Keratinocyte (primary cell): Measurements from ENCODE around the gene GPR176. TPM values are rescaled to one million over a fixed set of nuclear protein-coding genes. Genes with fewer than 3 reads are reported as not detected.

Source experiments
- DNase-seq: peaks from one replicate; pipeline ENCODE4 v3.0.0-alpha.2; 2011; ENCODE audit warnings: low read depth, missing footprints, low spot score
- FAIRE-seq: peaks from 2 replicates; lab custom pipeline; 2011; peaks lifted over from hg19 to GRCh38; lab: Jason Lieb, UNC
- H2AFZ ChIP-seq: 2 replicates; pipeline ENCODE4 v1.6.0; 2012; ENCODE audit warnings: low read length, control low read depth, inconsistent platforms; ENCODE audit not compliant: control insufficient read depth
- H3K27ac ChIP-seq: 2 replicates; pipeline ENCODE4 v1.5.1; 2011; ENCODE audit warnings: low read length; ENCODE audit not compliant: control insufficient read depth, insufficient read depth
- H3K27me3 ChIP-seq: 3 replicates; pipeline ENCODE4 v1.6.0; 2011; ENCODE audit warnings: low read length; ENCODE audit not compliant: control insufficient read depth, insufficient read depth; ENCODE audit errors: extremely low read depth
- H3K36me3 ChIP-seq, 2 experiments: 2 replicates in 1 of 2; 3 replicates in 1 of 2; pipeline ENCODE4 v1.5.1; 2011; ENCODE audit warnings: low read length in 2 of 2, mild to moderate bottlenecking in 1 of 2; ENCODE audit not compliant: control insufficient read depth in 2 of 2, insufficient read depth in 2 of 2; ENCODE audit errors: extremely low read depth in 1 of 2
- H3K4me1 ChIP-seq: 3 replicates; pipeline ENCODE4 v1.5.1; 2011; ENCODE audit warnings: low read length; ENCODE audit not compliant: control insufficient read depth, insufficient read depth; ENCODE audit errors: extremely low read depth
- H3K4me2 ChIP-seq: 3 replicates; pipeline ENCODE4 v1.6.0; 2011; ENCODE audit warnings: low read depth, low read length; ENCODE audit not compliant: control insufficient read depth, insufficient read depth; ENCODE audit errors: extremely low read depth
- H3K4me3 ChIP-seq, 3 experiments: fragments of 200-600 bp in 1 of 3; sonication (generic) in 1 of 3; 2 replicates in 2 of 3; 3 replicates in 1 of 3; pipeline ENCODE4 v1.5.1; 2011 to 2016; ENCODE audit warnings: low read length in 3 of 3, mild to moderate bottlenecking in 3 of 3, control low read depth in 2 of 3, inconsistent platforms in 1 of 3, low read depth in 1 of 3, mixed read lengths in 1 of 3, mixed run types in 1 of 3, moderate library complexity in 1 of 3; ENCODE audit not compliant: control insufficient read depth in 2 of 3, insufficient read depth in 2 of 3; ENCODE audit errors: extremely low read depth in 1 of 3
- H3K79me2 ChIP-seq: 2 replicates; pipeline ENCODE4 v1.6.0; 2012; ENCODE audit warnings: low read length; ENCODE audit not compliant: control insufficient read depth, insufficient read depth
- H3K9ac ChIP-seq: 3 replicates; pipeline ENCODE4 v1.6.0; 2011; ENCODE audit warnings: low read length; ENCODE audit not compliant: control insufficient read depth, insufficient read depth; ENCODE audit errors: extremely low read depth
- H3K9me1 ChIP-seq: 3 replicates; pipeline ENCODE4 v1.6.0; 2011; ENCODE audit warnings: low read length; ENCODE audit not compliant: control insufficient read depth, insufficient read depth; ENCODE audit errors: extremely low read depth
- H3K9me3 ChIP-seq: 2 replicates; pipeline ENCODE4 v1.5.1; 2012; ENCODE audit warnings: low read depth, low read length; ENCODE audit not compliant: control insufficient read depth
- H4K20me1 ChIP-seq: 3 replicates; pipeline ENCODE4 v1.6.0; 2011; ENCODE audit warnings: low read length; ENCODE audit not compliant: control insufficient read depth, insufficient read depth; ENCODE audit errors: extremely low read depth
- EZH2 ChIP-seq: IDR thresholded peaks from one replicate; pipeline ENCODE4 v1.6.1; 2012; ENCODE audit warnings: inconsistent platforms, mild to moderate bottlenecking, low read length, moderate library complexity
- dilution Hi-C: fragments of 300-500 bp; cut with MboI; formaldehyde crosslinking; loops from one replicate; pipeline ENCODE4 v1.7.0; 2020; ENCODE audit warnings: low sequenced_read_pairs; ENCODE audit not compliant: extremely low pct_ligation_motif_present
- polyA plus RNA-seq, 5 experiments: library from polyadenylated mRNA; depleted of rRNA in 3 of 5; stranded (reverse) in 3 of 5; stranded (forward) in 1 of 5; unstranded in 1 of 5; fragments of >200 nt; gene quantifications; 1 replicate in 1 of 5; 2 replicates in 3 of 5; 3 replicates in 1 of 5; pipeline versions ENCODE4 v1.2.1 to v1.2.3, GENCODE V29; 2011 to 2012; ENCODE audit warnings: missing spikeins in 2 of 5, low read depth in 1 of 5, low replicate concordance in 1 of 5
- TF ChIP-seq, protein P1 (sequence below), 3 experiments: IDR thresholded peaks in 1 of 3; conservative IDR thresholded peaks in 1 of 3; optimal IDR thresholded peaks in 1 of 3; 2 replicates in 2 of 3; 3 replicates in 1 of 3; pipeline versions ENCODE3 to v1.5.1; 2011; ENCODE audit warnings: low read length in 3 of 3, mild to moderate bottlenecking in 3 of 3, moderate library complexity in 2 of 3, control low read depth in 1 of 3, inconsistent platforms in 1 of 3; ENCODE audit not compliant: insufficient read depth in 2 of 3; ENCODE audit errors: extremely low read depth in 1 of 3

Gene GPR176
- polyA plus RNA-seq, 1 donor (not counting 4 experiments of a cell fraction or from before 2014, with no cell fraction given) = 12.5 TPM

DNA sequence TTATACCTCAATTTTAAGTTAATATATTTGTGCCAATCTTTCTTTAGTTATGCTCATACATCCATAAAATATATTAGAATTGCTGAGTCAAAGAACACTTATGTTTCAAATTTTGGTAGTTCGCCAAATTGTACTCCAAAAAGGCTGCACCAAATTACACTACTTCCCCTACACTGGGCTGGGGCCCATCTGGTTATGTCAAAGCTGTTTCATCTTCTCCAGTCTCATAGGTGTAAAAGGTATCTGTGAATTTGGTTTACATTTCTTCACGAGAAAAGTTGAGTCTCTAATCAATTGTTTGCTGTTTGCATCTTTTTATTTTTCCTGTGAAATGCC lies 138.1 kb downstream of the GPR176 start:
- peaks cover 8% of the 10 kb centered on the region for H3K79me2 ChIP-seq
- peak overlapping the region; percentile 63 for H3K4me2 ChIP-seq
- no peak for FAIRE-seq
- no peak for DNase-seq
- no peaks in the 10 kb centered on the region for H3K27me3 ChIP-seq
- H3K9ac ChIP-seq = no peak overlapping the region
- H3K4me3 ChIP-seq = peak overlapping the region; percentile 45 to 77 (median 48)
- no peaks in the 10 kb centered on the region for H3K9me3 ChIP-seq
- H3K27ac ChIP-seq = no peak overlapping the region
- dilution Hi-C loops = no loop called here
- TF ChIP-seq, protein P1, sequence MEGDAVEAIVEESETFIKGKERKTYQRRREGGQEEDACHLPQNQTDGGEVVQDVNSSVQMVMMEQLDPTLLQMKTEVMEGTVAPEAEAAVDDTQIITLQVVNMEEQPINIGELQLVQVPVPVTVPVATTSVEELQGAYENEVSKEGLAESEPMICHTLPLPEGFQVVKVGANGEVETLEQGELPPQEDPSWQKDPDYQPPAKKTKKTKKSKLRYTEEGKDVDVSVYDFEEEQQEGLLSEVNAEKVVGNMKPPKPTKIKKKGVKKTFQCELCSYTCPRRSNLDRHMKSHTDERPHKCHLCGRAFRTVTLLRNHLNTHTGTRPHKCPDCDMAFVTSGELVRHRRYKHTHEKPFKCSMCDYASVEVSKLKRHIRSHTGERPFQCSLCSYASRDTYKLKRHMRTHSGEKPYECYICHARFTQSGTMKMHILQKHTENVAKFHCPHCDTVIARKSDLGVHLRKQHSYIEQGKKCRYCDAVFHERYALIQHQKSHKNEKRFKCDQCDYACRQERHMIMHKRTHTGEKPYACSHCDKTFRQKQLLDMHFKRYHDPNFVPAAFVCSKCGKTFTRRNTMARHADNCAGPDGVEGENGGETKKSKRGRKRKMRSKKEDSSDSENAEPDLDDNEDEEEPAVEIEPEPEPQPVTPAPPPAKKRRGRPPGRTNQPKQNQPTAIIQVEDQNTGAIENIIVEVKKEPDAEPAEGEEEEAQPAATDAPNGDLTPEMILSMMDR (optimal IDR thresholded peaks at IDR 0.05 in 1 of 3, IDR thresholded peaks at IDR 0.05 in 1 of 3, conservative IDR thresholded peaks at IDR 0.05 in 1 of 3; ENCODE audit: extremely low read depth in 1 of 3, insufficient read depth in 2 of 3, low read length in 3 of 3) = no peak
- no peak for TF ChIP-seq EZH2
- no peaks in the 10 kb centered on the region for H3K9me1 ChIP-seq
- no peaks in the 10 kb centered on the region for H3K36me3 ChIP-seq
- no peaks in the 10 kb centered on the region for H4K20me1 ChIP-seq
- peak overlapping the region; percentile 97 for H2AFZ ChIP-seq
- H3K4me1 ChIP-seq = peaks cover 11% of the 10 kb centered on the region

DNA sequence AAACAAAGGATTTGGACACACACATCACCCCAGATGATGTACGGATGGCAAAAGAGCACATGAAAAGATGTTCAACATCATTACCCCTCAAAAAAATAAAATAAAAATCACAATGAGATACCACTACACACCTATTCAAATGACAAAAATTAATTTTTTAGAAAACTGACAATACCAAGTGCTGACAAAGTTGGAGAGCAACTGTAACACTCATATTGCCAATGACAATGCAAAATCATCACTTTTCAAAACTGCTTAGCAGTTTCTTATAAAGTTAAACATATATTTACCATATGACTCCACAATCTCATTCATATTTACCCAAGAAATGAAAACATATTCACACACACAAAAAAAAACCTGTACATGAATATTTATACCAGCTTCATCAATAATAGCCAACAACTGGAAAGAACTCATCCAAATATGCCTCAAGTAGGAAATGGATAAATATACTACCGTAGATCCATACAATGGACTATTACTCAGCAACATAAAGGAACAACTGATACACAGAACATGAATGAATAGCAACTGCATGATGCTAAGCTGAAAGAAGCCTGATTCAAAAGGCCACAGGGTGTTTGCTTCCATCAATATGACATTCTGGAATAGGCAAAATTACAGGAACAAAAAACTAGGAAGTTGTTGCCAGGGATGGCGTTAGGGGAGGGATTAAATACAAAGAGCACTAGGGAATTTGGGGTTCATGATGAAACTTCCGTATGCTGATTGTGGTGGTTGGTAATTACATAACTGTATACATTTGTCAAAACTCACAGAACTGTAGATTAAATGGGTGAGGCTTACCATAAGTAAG lies 138.7 kb downstream of the GPR176 start:
- TF ChIP-seq, protein P1 (optimal IDR thresholded peaks at IDR 0.05 in 1 of 3, IDR thresholded peaks at IDR 0.05 in 1 of 3, conservative IDR thresholded peaks at IDR 0.05 in 1 of 3; ENCODE audit: extremely low read depth in 1 of 3, insufficient read depth in 2 of 3, low read length in 3 of 3) = no peak
- no peak for TF ChIP-seq EZH2
- no peak overlapping the region for H3K4me2 ChIP-seq
- H3K27ac ChIP-seq = no peak overlapping the region
- no peaks in the 10 kb centered on the region for H3K9me3 ChIP-seq
- H3K36me3 ChIP-seq = no peaks in the 10 kb centered on the region
- dilution Hi-C loops = no loop called here
- H4K20me1 ChIP-seq = no peaks in the 10 kb centered on the region
- no peak overlapping the region for H3K4me3 ChIP-seq
- FAIRE-seq (no peak), DNase-seq (no peak)
- H3K79me2 ChIP-seq = peaks cover 8% of the 10 kb centered on the region
- no peak overlapping the region for H3K9ac ChIP-seq
- H2AFZ ChIP-seq = no peak overlapping the region
- H3K9me1 ChIP-seq = no peaks in the 10 kb centered on the region
- H3K27me3 ChIP-seq = no peaks in the 10 kb centered on the region
- peaks cover 11% of the 10 kb centered on the region for H3K4me1 ChIP-seq
